ENCODE data around the gene VAMP3. TPM values are rescaled to one million over a fixed set of nuclear protein-coding genes. Genes with fewer than 3 reads are reported as not detected.

Gene VAMP3
- total and polyA plus RNA-seq, 9 of the 15 experiments (the other 6 are each of a cell fraction or from before 2014, with no cell fraction given) = 27.1 to 71.3 (median 47.5) TPM

GRCh38 chr1:7783826-7784491 lies 12.9 kb downstream of the VAMP3 start, which contains the start of gene PER3 (continued):
- TF ChIP-seq ATF6 (CRISPR knock-in tag; IDR thresholded peaks at IDR 0.05) = 0 out of 2 replicates have a peak, but pooled peaks have one; percentile 49
- TF ChIP-seq USF1 (CRISPR knock-in tag; IDR thresholded peaks at IDR 0.05) = peak; percentile 78
- TF ChIP-seq MYC (IDR thresholded peaks at IDR 0.05; ENCODE audit: low read depth, low read length) = peak; percentile 66; the same call in 1 of the 2 replicates
- TF ChIP-seq MYC (CRISPR knock-in tag; IDR thresholded peaks at IDR 0.05; ENCODE audit: borderline replicate concordance, low read depth) = no peak
- no peak for TF ChIP-seq PRDM10 (IDR thresholded peaks at IDR 0.05; ENCODE audit: partially characterized antibody)
- TF ChIP-seq ESRRB (CRISPR knock-in tag; IDR thresholded peaks at IDR 0.05; ENCODE audit: borderline replicate concordance) = no peak
- peak; percentile 98 for TF ChIP-seq MTA3 (IDR thresholded peaks at IDR 0.05; ENCODE audit: borderline replicate concordance)
- TF ChIP-seq RERE (CRISPR knock-in tag; IDR thresholded peaks at IDR 0.05; ENCODE audit: borderline replicate concordance) = no peak
- TF ChIP-seq E2F3 (CRISPR knock-in tag; IDR thresholded peaks at IDR 0.05) = no peak
- 0 out of 2 replicates have a peak, but pooled peaks have one; percentile 42 for TF ChIP-seq ERF (CRISPR knock-in tag; IDR thresholded peaks at IDR 0.05)
- no peak for TF ChIP-seq ZNF449 (CRISPR knock-in tag; IDR thresholded peaks at IDR 0.05)
- peak; percentile 94 for TF ChIP-seq HNRNPL (IDR thresholded peaks at IDR 0.05; ENCODE audit: low read depth, low read length)
- TF ChIP-seq ADNP (tag; IDR thresholded peaks at IDR 0.05) = no peak
